HFFc6 (cell line): Measurements from ENCODE around the gene SESN3. TPM values are rescaled to one million over a fixed set of nuclear protein-coding genes. Genes with fewer than 3 reads are reported as not detected.

Experiments used
- DNase-seq: peaks from one replicate; pipeline ENCODE4 v3.0.0-alpha.2; 2018
- H3K27ac Mint-ChIP-seq: 2 replicates; pipeline ENCODE4 v1.8.0; 2020; ENCODE audit warnings: mild to moderate bottlenecking, mixed read lengths
- H3K27me3 Mint-ChIP-seq: 2 replicates; pipeline ENCODE4 v1.8.0; 2021; ENCODE audit warnings: mild to moderate bottlenecking, moderate library complexity, mixed read lengths; ENCODE audit not compliant: insufficient read depth
- H3K36me3 Mint-ChIP-seq: 2 replicates; pipeline ENCODE4 v1.8.0; 2021; ENCODE audit warnings: low read depth, mixed read lengths
- H3K4me1 Mint-ChIP-seq: 2 replicates; pipeline ENCODE4 v1.8.0; 2020; ENCODE audit warnings: low read depth, mixed read lengths
- H3K4me3 Mint-ChIP-seq: 2 replicates; pipeline ENCODE4 v1.8.0; 2020; ENCODE audit warnings: mild to moderate bottlenecking, moderate library complexity, mixed read lengths
- H3K9me3 Mint-ChIP-seq: 2 replicates; pipeline ENCODE4 v1.8.0; 2020; ENCODE audit warnings: mild to moderate bottlenecking, mixed read lengths
- CTCF ChIP-seq: fragments of 200-600 bp; sonication (generic); IDR thresholded peaks from 2 replicates; pipeline ENCODE4 v1.5.0; 2021; ENCODE audit warnings: antibody characterized with exemption, mild to moderate bottlenecking
- total RNA-seq, 6 experiments: library from RNA; stranded (reverse); fragmentation: NEBNext Ultra II Directional; extraction: Animal tissue kit (Norgen Biotek cat#: 25700); gene quantifications; 2 replicates in 1 of 6; 3 replicates in 5 of 6; pipeline ENCODE4 v1.2.3, GENCODE V29; 2021

SESN3 gene
- total RNA-seq, 6 experiments from 2014 or later: 0.12 to 0.28 (median 0.21) TPM

GRCh38 chr11:95119361-95120060 is 111.5 kb downstream of the SESN3 start:
- Mint-ChIP-seq H3K27ac (no peak overlapping the region), H3K4me1 (peaks cover 6% of the 10 kb centered on the region), H3K4me3 (no peak overlapping the region), H3K36me3 (no peaks in the 10 kb centered on the region), H3K27me3 (no peaks in the 10 kb centered on the region), H3K9me3 (no peaks in the 10 kb centered on the region)
- no peak for DNase-seq
- TF ChIP-seq CTCF: no peak

- Mint-ChIP-seq H3K27ac (no peak overlapping the region), H3K4me3 (no peak overlapping the region), H3K9me3 (no peaks in the 10 kb centered on the region), H3K4me1 (peaks cover 5% of the 10 kb centered on the region; the same call in 1 of the 2 replicates), H3K27me3 (peaks cover 4% of the 10 kb centered on the region), H3K36me3 (no peaks in the 10 kb centered on the region)
- no peak for DNase-seq
- no peak for TF ChIP-seq CTCF
Measured at GRCh38 chr11:95115597-95115996, 115.4 kb downstream of the SESN3 start.

Other genes starting within 250 kb of the SESN3 start
- gene KDM4E, start 205.9 kb downstream of the SESN3 start, total RNA-seq: not detected
- gene KDM4F, start 181.8 kb downstream of the SESN3 start, total RNA-seq: not detected
- gene SRSF8, start 164.3 kb downstream of the SESN3 start, total RNA-seq: 10 to 100 TPM; 27.7 to 35.6 (median 32.6) TPM
- 10 to 100 TPM; 23.1 to 27.3 (median 25.3) TPM for gene ENDOD1, start 141.4 kb downstream of the SESN3 start, total RNA-seq